Type B pancreatic cell (in vitro differentiated cells): ENCODE data around the gene MAOA. TPM values are rescaled to one million over a fixed set of nuclear protein-coding genes. Genes with fewer than 3 reads are reported as not detected.

Experiments used
- DNase-seq: peaks from one replicate; pipeline ENCODE4 v3.0.0; 2021; ENCODE audit warnings: mixed read lengths; ENCODE audit not compliant: unreplicated experiment; ENCODE audit errors: extremely low spot score
- H3K27ac Mint-ChIP-seq: 2 replicates; pipeline ENCODE4 v1.8.0; 2021; ENCODE audit warnings: mild to moderate bottlenecking, mixed read lengths
- H3K27me3 Mint-ChIP-seq: 2 replicates; pipeline ENCODE4 v1.8.0; 2021; ENCODE audit warnings: mixed read lengths
- H3K36me3 Mint-ChIP-seq: 2 replicates; pipeline ENCODE4 v1.8.0; 2021; ENCODE audit warnings: mixed read lengths
- H3K4me1 Mint-ChIP-seq: one replicate; pipeline ENCODE4 v1.8.0; 2021; ENCODE audit warnings: mixed read lengths; ENCODE audit not compliant: unreplicated experiment
- H3K4me3 Mint-ChIP-seq: 2 replicates; pipeline ENCODE4 v1.8.0; 2021; ENCODE audit warnings: mild to moderate bottlenecking, mixed read lengths
- H3K9me3 Mint-ChIP-seq: 2 replicates; pipeline ENCODE4 v1.8.0; 2021; ENCODE audit warnings: mixed read lengths
- total RNA-seq: library from RNA; stranded (reverse); gene quantifications from 2 replicates; pipeline ENCODE4 v1.2.1, GENCODE V29; 2021; ENCODE audit warnings: low replicate concordance
- TF ChIP-seq, protein P1 (sequence below): fragments of 200-600 bp; sonication (generic); conservative IDR thresholded peaks from 2 replicates; pipeline ENCODE4 v1.5.0; 2021; ENCODE audit warnings: antibody characterized with exemption, mild to moderate bottlenecking

Gene MAOA
- total RNA-seq, 1 donor from 2014 or later = 18.9 TPM

DNA sequence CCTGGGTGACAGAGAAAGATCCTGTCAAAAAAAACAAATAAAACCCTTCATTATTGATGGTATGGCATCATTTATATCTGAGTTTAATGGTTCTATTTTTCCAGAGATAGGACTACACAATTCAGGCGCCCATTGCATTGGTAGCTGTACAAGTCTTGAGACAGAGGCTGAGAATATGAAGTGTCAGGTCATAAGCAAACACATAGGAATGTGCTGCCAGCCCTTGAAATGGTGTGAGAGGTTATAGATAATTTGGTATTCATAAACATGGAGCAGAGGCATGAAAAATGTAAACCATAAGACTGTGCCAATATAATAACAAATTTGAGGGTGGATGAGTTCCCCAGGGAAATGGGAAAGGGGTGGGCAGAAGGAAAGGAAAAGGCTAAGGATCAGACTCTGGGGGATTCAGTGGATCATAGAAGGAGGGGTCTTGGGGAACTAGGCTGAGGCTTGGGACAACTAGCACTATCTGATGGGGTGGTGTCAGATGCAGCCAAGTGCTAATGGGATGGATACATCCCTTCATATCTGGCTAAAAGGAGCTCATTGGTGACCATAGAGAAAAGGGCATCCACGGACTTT is 50.8 kb downstream of the MAOA start:
- Mint-ChIP-seq H3K27me3 (no peaks in the 10 kb centered on the region), H3K4me1 (peaks cover 6% of the 10 kb centered on the region), H3K36me3 (no peaks in the 10 kb centered on the region), H3K4me3 (no peak overlapping the region), H3K9me3 (no peaks in the 10 kb centered on the region), H3K27ac (no peak overlapping the region)
- DNase-seq = no peak
- TF ChIP-seq, protein P1, sequence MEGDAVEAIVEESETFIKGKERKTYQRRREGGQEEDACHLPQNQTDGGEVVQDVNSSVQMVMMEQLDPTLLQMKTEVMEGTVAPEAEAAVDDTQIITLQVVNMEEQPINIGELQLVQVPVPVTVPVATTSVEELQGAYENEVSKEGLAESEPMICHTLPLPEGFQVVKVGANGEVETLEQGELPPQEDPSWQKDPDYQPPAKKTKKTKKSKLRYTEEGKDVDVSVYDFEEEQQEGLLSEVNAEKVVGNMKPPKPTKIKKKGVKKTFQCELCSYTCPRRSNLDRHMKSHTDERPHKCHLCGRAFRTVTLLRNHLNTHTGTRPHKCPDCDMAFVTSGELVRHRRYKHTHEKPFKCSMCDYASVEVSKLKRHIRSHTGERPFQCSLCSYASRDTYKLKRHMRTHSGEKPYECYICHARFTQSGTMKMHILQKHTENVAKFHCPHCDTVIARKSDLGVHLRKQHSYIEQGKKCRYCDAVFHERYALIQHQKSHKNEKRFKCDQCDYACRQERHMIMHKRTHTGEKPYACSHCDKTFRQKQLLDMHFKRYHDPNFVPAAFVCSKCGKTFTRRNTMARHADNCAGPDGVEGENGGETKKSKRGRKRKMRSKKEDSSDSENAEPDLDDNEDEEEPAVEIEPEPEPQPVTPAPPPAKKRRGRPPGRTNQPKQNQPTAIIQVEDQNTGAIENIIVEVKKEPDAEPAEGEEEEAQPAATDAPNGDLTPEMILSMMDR = no peak

DNA sequence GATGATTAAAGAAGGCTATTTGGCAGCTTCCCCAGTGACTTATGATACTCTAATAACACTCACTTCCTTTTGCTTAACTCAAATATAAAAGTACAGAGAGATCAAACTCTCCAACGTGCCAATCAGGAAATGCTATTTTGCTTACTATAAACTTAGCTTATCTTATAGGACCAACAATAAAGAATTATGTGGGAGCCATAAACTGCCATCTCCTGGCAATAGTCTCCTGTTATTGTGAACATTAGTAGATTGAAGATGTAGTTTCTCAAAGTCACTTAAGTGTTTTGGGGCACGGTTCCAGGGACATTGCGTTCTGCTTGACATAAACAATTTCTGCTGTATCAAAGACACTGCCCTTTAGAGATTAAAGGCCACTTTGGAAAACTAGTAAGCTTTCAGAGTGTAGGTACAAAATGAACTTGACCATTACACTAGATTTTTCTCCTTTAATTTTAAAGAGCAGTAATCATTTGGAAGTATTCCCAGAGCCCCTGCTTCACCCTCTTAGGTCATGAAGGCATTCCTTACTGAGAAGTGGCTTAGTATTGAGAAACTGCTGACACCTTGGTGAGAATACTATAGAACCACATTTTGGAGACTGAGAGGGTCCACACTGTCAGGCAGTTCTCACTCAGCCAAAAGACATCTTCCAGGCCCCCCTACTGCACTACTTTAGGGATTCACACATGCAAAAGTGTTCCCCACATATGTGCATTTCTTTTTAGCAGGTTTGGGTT is 51.9 kb downstream of the MAOA start:
- Mint-ChIP-seq H3K36me3 (no peaks in the 10 kb centered on the region), H3K27me3 (no peaks in the 10 kb centered on the region), H3K4me1 (peaks cover 5% of the 10 kb centered on the region), H3K4me3 (no peak overlapping the region), H3K9me3 (no peaks in the 10 kb centered on the region), H3K27ac (no peak overlapping the region)
- no peak for DNase-seq
- TF ChIP-seq, protein P1 = no peak

DNA sequence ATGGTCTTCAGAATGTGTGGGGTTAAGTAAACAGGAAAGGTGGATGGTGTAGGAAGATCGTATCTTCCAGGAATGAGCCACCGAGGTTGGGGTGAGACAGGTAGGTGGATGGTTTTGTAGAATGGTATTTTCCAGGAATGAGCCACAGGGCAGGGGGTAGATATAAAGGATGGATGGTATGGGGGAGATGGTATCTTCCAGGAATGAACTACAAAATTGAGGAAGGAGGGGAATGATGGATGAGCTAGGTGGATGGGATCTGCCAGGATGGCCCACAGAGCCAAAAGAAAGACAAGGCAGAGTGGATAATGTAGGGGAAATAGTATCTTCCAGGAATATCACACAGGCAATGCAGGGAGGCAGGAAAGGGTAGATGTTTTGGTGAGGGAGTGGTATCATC is 60.0 kb downstream of the MAOA start:
- Mint-ChIP-seq H3K27ac (no peak overlapping the region), H3K4me1 (no peaks in the 10 kb centered on the region), H3K36me3 (no peaks in the 10 kb centered on the region), H3K27me3 (no peaks in the 10 kb centered on the region), H3K4me3 (no peak overlapping the region), H3K9me3 (no peaks in the 10 kb centered on the region)
- DNase-seq = no peak
- TF ChIP-seq, protein P1 = no peak

DNA sequence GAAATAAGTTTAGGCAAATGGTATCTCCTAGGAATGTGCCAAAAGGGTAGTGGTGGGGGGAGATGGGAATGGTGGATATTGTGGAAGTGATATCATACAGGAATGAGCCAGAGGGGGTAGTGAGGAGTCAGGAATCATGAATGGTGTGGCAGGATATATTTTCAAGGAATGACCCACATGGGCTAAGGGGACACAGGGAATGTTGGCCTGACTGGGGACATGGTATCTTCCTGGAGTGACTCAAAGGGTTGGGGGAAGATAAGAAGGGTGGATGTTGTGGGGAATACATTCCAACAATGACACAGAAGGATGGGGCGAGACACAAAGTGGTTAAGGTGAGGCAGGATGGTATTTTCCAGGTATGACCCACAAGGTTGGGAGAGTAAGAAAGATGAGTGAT is 60.6 kb downstream of the MAOA start:
- no peak overlapping the region for H3K27ac Mint-ChIP-seq
- H3K9me3 Mint-ChIP-seq = no peaks in the 10 kb centered on the region
- no peak for DNase-seq
- H3K36me3 Mint-ChIP-seq = no peaks in the 10 kb centered on the region
- H3K4me1 Mint-ChIP-seq = no peaks in the 10 kb centered on the region
- TF ChIP-seq, protein P1 = no peak
- no peak overlapping the region for H3K4me3 Mint-ChIP-seq
- H3K27me3 Mint-ChIP-seq = no peaks in the 10 kb centered on the region

DNA sequence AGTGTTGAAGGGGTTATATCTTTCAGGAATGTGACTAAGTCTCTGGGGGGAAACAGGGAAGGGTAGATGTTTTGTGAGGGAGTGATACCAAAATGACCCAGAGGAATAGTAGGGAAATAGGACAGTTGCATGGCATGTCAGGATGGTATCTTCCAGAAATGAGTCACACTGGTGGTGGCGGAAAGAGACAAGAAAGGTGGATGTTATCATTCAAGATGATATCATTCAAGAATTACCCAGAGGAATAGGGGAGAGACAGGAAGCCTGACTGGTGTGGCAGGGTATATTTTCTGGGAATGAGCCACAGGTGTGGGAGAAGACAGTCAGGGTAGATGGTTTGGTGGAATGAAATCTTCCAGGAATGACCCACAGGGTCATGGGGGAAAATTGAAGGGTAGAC is 61.1 kb downstream of the MAOA start:
- Mint-ChIP-seq H3K4me1 (no peaks in the 10 kb centered on the region), H3K27me3 (no peaks in the 10 kb centered on the region), H3K27ac (no peak overlapping the region), H3K9me3 (no peaks in the 10 kb centered on the region), H3K4me3 (no peak overlapping the region), H3K36me3 (no peaks in the 10 kb centered on the region)
- TF ChIP-seq, protein P1 = no peak
- DNase-seq = no peak
